K562 (cell line): ENCODE results near the gene MRPL54. TPM values are rescaled to one million over a fixed set of nuclear protein-coding genes. Genes with fewer than 3 reads are reported as not detected.

Source experiments
- ADNP ChIP-seq: fragments of 200-800 bp; sonication (Bioruptor generic); IDR thresholded peaks from 2 replicates; pipeline ENCODE4 v1.6.1; 2016; ENCODE audit warnings: missing genetic modification characterization, missing compliant biosample characterization
- CBX1 ChIP-seq: sonication (generic); IDR thresholded peaks from 2 replicates; pipeline ENCODE4 v1.6.1; 2016; ENCODE audit warnings: antibody characterized with exemption, low read depth, mild to moderate bottlenecking
- NR2F6 ChIP-seq: fragments of 450-650 bp; formaldehyde crosslinking; IDR thresholded peaks from 2 replicates; pipeline ENCODE4 v1.4.0; 2020; ENCODE audit warnings: mild to moderate bottlenecking
- RBFOX2 ChIP-seq: fragments of 200-400 bp; formaldehyde crosslinking; IDR thresholded peaks from 2 replicates; pipeline ENCODE4 v1.6.1; 2017; ENCODE audit warnings: low read depth, mild to moderate bottlenecking, low read length, moderate library complexity
- SETDB1 ChIP-seq: IDR thresholded peaks from one replicate; pipeline ENCODE4 v1.6.1; 2012; ENCODE audit warnings: low read length, control low read depth, inconsistent platforms
- SMARCB1 ChIP-seq: IDR thresholded peaks from 2 replicates; pipeline ENCODE4 v1.6.1; 2011; ENCODE audit warnings: improper control_type of control experiment, low read depth; ENCODE audit not compliant: insufficient read length
- TFE3 ChIP-seq: fragments of 450-650 bp; formaldehyde crosslinking; IDR thresholded peaks from 2 replicates; pipeline ENCODE4 v1.4.0; 2020; ENCODE audit warnings: mild to moderate bottlenecking, mixed read lengths
- XRCC4 ChIP-seq: IDR thresholded peaks from one replicate; pipeline ENCODE4 v1.6.1; 2011; ENCODE audit not compliant: insufficient read depth, insufficient read length; ENCODE audit errors: extremely low read depth
- ZNF165 ChIP-seq: fragments of 250-450 bp; sonication (Bioruptor Pico); IDR thresholded peaks from 2 replicates; pipeline ENCODE4 v1.4.0; 2020; ENCODE audit warnings: borderline replicate concordance
- ZNF311 ChIP-seq: fragments of 250-450 bp; sonication (Bioruptor Pico); IDR thresholded peaks from 2 replicates; pipeline ENCODE4 v1.4.0; 2020; ENCODE audit warnings: mild to moderate bottlenecking, moderate library complexity
- ZNF395 ChIP-seq: fragments of 200-800 bp; sonication (Bioruptor generic); IDR thresholded peaks from 2 replicates; pipeline ENCODE4 v1.6.1; 2017; ENCODE audit warnings: missing genetic modification characterization, missing compliant biosample characterization
- ZNF551 ChIP-seq: fragments of 250-450 bp; sonication (Bioruptor Pico); IDR thresholded peaks from 2 replicates; pipeline ENCODE4 v1.5.0; 2021; ENCODE audit warnings: mild to moderate bottlenecking, moderate library complexity
- polyA plus RNA-seq, 8 experiments: library from polyadenylated mRNA; depleted of rRNA in 4 of 8; stranded (reverse) in 5 of 8; unstranded in 3 of 8; fragments of >200 nt; fragmentation: Nextera tagmentation in 2 of 8; fragmentation: Illumina TruSeq in 1 of 8; extraction: Ambion mirVana in 2 of 8; extraction: Trizol in 1 of 8; gene quantifications; 2 replicates each; pipeline versions ENCODE4 v1.2.1 to v1.2.3, GENCODE V29; 2011 to 2014; ENCODE audit warnings: inconsistent platforms in 1 of 8, missing spikeins in 1 of 8
- total RNA-seq, 7 experiments: library from RNA; depleted of rRNA in 6 of 7; stranded (reverse); fragments of >200 nt in 6 of 7; fragmentation: Illumina TruSeq in 2 of 7; extraction: Trizol in 2 of 7; gene quantifications; 2 replicates each; pipeline versions ENCODE4 v1.2.1 to v1.2.3, GENCODE V29; 2011 to 2021; ENCODE audit warnings: low replicate concordance in 1 of 7
- TF ChIP-seq, protein P1 (sequence below), 2 experiments: fragments of 450-650 bp; IDR thresholded peaks; 2 replicates each; pipeline ENCODE4 v1.6.1; 2016; ENCODE audit warnings: mild to moderate bottlenecking in 2 of 2, borderline replicate concordance in 1 of 2, low read depth in 1 of 2, moderate library complexity in 1 of 2

MRPL54 gene
- total and polyA plus RNA-seq, 9 of the 15 experiments (the other 6 are each of a cell fraction or from before 2014, with no cell fraction given), result 3.5 to 120 (median 56.9) TPM

DNA sequence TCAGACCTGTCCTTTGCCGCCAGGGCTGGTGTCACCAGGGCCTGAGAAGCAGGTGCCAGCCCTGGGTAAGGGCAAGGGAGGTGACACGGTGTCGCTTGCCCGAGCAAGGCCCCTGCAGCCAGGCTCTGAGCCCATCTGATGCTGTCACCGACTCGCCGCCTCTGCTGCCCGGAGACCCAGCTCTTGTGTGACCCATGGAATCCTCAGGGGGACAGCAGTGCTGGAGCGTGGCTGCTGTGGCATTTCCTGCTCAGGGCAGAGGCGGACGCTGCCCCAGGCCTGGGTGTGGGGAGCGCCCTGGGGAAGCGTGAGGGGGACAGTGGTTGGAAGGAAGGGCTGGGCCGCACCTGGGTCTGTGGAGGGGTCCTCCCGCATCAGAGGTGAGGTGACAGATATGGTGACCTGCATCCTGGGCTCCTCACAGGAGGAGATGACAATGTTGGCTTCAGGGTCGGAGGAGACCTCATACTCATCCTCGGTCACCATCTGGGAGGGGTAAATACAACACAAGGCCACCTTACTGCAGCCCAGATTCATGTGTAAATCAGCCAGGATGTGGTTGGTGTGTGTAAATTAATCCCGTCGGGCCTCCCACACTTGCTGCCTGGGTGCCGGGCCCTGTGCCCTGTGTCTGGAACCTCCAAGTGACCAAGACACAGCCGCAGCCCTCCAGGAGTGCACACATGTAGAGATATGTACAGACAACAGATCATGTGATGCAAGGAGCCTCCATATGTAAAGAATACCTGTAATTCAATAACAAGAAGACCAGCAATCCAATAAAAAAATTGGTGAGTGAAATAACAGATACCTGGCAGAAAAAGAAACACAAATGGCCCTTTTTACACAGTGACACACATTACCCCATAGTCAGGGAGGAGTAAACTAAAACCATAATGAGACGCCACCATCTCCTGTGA lies 51.3 kb downstream of the MRPL54 start (continued):
- TF ChIP-seq TFE3 (CRISPR knock-in tag) (peak; percentile 40), ZNF395 (CRISPR knock-in tag) (0 out of 2 replicates have a peak, but pooled peaks have one; percentile 27), CBX1 (0 out of 2 replicates have a peak, but pooled peaks have one; percentile 36), ADNP (tag) (0 out of 2 replicates have a peak, but pooled peaks have one; percentile 40), ZNF551 (CRISPR knock-in tag) (no peak), RBFOX2 (peak; percentile 32; the same call in 1 of the 2 replicates), XRCC4 (no peak), ZNF311 (CRISPR knock-in tag) (no peak), SETDB1 (no peak), ZNF165 (CRISPR knock-in tag) (no peak), NR2F6 (CRISPR knock-in tag) (no peak), SMARCB1 (no peak)
- TF ChIP-seq, protein P1, sequence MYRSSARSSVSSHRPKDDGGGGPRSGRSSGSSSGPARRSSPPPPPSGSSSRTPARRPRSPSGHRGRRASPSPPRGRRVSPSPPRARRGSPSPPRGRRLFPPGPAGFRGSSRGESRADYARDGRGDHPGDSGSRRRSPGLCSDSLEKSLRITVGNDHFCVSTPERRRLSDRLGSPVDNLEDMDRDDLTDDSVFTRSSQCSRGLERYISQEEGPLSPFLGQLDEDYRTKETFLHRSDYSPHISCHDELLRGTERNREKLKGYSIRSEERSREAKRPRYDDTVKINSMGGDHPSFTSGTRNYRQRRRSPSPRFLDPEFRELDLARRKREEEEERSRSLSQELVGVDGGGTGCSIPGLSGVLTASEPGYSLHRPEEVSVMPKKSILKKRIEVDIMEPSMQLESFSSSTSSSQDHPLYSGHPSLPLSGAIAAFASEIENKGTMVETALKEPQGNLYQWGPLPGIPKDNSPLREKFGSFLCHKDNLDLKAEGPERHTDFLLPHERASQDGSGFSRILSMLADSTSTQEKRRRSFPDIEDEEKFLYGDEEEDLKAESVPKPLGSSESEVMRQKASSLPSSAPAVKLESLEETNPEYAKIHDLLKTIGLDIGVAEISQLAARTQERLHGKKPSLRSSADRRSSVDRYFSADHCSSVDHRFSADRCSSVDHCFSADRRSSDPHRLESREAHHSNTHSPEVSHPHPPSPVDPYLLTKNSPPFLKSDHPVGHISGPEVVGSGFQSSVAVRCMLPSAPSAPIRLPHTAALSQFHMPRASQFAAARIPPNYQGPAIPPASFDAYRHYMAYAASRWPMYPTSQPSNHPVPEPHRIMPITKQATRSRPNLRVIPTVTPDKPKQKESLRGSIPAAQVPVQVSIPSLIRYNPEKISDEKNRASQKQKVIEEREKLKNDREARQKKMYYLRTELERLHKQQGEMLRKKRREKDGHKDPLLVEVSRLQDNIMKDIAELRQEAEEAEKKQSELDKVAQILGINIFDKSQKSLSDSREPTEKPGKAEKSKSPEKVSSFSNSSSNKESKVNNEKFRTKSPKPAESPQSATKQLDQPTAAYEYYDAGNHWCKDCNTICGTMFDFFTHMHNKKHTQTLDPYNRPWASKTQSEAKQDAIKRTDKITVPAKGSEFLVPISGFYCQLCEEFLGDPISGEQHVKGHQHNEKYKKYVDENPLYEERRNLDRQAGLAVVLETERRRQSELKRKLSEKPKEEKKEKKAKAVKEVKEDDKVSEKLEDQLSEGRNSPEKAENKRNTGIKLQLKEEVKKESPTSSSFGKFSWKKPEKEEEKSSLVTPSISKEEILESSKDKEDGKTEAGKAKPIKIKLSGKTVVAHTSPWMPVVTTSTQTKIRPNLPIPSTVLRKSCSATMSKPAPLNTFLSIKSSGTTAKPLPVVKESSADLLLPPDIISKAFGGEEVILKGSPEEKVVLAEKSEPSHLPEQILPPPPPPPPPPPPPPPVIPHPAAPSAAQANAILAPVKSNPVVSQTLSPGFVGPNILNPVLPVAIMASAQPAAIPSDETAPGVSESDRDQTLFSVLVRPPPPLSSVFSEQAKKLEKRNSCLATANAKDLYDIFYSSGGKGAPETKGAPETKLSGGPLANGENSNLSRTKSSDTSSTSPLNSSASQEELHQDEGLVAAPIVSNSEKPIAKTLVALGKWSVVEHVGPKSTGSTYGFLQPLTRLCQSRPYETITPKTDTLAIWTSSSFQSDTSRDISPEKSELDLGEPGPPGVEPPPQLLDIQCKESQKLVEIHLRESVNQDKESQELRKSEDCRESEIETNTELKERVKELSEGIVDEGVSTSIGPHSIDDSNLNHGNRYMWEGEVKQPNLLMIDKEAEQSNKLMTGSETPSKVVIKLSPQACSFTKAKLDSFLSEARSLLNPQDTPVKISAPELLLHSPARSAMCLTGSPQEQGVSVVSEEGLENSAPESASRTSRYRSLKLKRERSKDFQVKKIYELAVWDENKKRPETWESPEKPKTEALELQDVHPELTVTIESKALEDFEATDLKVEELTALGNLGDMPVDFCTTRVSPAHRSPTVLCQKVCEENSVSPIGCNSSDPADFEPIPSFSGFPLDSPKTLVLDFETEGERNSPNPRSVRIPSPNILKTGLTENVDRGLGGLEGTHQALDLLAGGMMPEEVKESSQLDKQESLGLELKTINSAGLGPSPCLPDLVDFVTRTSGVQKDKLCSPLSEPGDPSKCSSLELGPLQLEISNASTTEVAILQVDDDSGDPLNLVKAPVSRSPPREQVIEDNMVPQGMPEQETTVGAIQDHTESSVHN (IDR thresholded peaks at IDR 0.05; ENCODE audit: borderline replicate concordance in 1 of 2, low read depth in 1 of 2), result no peak
